GM12892 (cell line): Measurements from ENCODE around the gene SLC23A3.

Experiments
- POLR2A ChIP-seq: IDR thresholded peaks from 2 replicates; pipeline ENCODE4 v1.6.1; 2011; ENCODE audit warnings: low read depth, low read length, control low read depth
- POLR2AphosphoS5 ChIP-seq: IDR thresholded peaks from 2 replicates; pipeline ENCODE4 v1.6.1; 2011; ENCODE audit warnings: low read depth, low read length, control low read depth
- TAF1 ChIP-seq: IDR thresholded peaks from 2 replicates; pipeline ENCODE4 v1.6.1; 2011; ENCODE audit warnings: low read depth, mild to moderate bottlenecking, control low read depth, low read length, borderline replicate concordance

GRCh38 chr2:219165058-219165911, 4.5 kb downstream of the SLC23A3 start:
- TF ChIP-seq POLR2A (no peak), POLR2AphosphoS5 (no peak), TAF1 (no peak)
